PC-9 (cell line): ENCODE results near the gene TANC2.

Experiments used
- CTCF ChIP-seq: fragments of 200-600 bp; sonication (generic); conservative IDR thresholded peaks from 2 replicates; pipeline ENCODE4 v1.6.1; 2017; ENCODE audit warnings: mixed run types, antibody characterized with exemption, mild to moderate bottlenecking, moderate library complexity
- EZH2 ChIP-seq: fragments of 200-600 bp; sonication (generic); IDR thresholded peaks from 2 replicates; pipeline ENCODE4 v1.8.0; 2017; ENCODE audit warnings: antibody characterized with exemption, low read depth

GRCh38 chr17:62986549-62986948, 20.5 kb downstream of the TANC2 start:
- TF ChIP-seq CTCF (no peak), EZH2 (no peak)
